GM06990 (cell line): ENCODE data around the gene NOTUM.

ENCODE experiments used
- DNase-seq: peaks from one replicate; pipeline ENCODE4 v3.0.0-alpha.2; 2011; ENCODE audit not compliant: insufficient read length; ENCODE audit errors: extremely low read depth
- H3K27me3 ChIP-seq: replicated peaks from 2 replicates; pipeline ENCODE4 v1.6.0; 2011; ENCODE audit warnings: low read length; ENCODE audit not compliant: control insufficient read depth, insufficient read depth
- H3K36me3 ChIP-seq: 2 replicates; pipeline ENCODE4 v1.5.1; 2011; ENCODE audit warnings: low read length; ENCODE audit not compliant: control insufficient read depth, insufficient read depth
- H3K4me3 ChIP-seq: replicated peaks from 2 replicates; pipeline ENCODE4 v1.5.1; 2011; ENCODE audit warnings: low read depth, mild to moderate bottlenecking, control low read depth, low read length
- TF ChIP-seq, protein P1 (sequence below): IDR thresholded peaks from 2 replicates; pipeline ENCODE4 v1.5.1; 2011; ENCODE audit warnings: low read length, control low read depth, mild to moderate bottlenecking, inconsistent platforms; ENCODE audit not compliant: insufficient read depth, poor library complexity, severe bottlenecking

Gene NOTUM

DNA sequence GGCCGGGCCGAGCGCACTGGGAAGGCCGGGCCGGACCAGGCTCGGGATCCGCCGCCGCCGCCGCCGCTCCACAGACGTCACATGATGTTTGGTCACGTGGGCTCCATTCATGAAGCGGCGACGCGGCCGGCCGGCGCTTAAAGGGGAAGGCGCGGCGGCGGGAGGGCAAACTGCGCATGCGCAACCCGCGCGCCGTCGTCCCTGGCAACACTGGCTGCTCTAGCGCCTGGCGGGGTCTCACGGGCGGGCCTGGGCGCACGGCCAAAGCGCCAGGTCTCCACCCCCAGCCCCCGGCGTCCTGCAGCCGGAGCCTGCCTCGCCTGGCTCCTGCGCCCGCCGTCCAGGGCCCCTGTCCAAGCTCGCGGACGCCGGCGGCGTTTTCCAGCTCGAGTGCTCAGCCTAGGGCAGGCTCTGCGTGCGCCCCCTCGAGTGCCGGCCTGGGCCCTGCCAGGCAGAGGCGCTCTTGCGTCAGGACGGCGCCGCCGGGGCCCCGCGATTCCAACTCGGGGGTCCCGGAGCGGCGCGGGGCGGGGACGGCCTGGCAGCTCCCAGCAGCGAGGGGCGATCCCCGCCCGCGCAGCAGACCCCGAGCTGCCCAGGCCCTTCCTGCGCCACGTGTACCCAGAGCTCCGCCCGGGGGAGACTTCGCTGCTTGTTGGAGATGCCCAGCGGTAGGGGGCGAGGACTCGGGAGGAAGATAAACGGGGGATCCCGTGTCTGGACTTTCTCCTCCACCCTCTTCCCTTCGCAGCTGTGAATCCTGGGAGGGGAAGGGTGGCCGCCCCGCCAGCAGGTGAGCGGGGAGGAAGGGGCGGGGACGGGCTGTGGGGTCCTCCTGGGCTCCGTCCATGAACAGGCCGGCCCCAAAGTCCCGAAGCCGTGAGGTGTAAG lies 33.1 kb downstream of the NOTUM start, which contains the start of gene MAFG:
Gene MAFG (minus strand): TSS at position 83 of the 891 bp plus-strand sequence. CDS start 4,550 bp downstream, outside the sequence.
- H3K4me3 ChIP-seq, result peak within 1 kb of the TSS; percentile 69
- DNase-seq, result peak; percentile 96
- H3K36me3 ChIP-seq, result no peaks in the 10 kb centered on the region
- no peaks in the 10 kb centered on the region for H3K27me3 ChIP-seq
- TF ChIP-seq, protein P1, sequence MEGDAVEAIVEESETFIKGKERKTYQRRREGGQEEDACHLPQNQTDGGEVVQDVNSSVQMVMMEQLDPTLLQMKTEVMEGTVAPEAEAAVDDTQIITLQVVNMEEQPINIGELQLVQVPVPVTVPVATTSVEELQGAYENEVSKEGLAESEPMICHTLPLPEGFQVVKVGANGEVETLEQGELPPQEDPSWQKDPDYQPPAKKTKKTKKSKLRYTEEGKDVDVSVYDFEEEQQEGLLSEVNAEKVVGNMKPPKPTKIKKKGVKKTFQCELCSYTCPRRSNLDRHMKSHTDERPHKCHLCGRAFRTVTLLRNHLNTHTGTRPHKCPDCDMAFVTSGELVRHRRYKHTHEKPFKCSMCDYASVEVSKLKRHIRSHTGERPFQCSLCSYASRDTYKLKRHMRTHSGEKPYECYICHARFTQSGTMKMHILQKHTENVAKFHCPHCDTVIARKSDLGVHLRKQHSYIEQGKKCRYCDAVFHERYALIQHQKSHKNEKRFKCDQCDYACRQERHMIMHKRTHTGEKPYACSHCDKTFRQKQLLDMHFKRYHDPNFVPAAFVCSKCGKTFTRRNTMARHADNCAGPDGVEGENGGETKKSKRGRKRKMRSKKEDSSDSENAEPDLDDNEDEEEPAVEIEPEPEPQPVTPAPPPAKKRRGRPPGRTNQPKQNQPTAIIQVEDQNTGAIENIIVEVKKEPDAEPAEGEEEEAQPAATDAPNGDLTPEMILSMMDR, result peak; percentile 33

DNA sequence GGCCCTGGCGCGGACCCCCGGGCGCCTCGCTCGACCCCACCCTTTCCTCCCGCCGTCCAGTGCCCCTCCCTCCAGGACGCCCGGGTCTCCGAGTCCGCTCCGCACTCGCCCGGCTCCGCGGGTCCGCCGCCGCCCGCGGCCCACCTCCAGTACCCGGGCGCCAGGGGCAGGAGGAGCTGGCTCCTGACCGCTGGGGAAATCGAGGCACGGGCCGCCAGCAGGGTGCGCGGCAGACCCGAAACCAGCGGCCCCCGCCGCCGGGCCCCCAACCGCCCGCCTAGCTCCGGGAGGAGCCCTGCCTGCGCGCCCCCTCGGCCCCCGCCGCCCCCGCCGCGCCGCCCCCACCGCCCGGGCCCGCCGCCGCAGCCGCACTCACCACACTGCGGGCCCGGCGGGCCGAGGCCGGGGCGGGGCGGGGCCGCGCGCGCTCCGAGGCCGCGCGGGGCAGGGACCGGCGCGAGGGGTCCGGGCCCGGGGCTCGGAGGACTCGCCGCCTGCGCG lies 33.8 kb downstream of the NOTUM start:
- DNase-seq, result no peak
- H3K4me3 ChIP-seq, result peak overlapping the region; percentile 69
- no peaks in the 10 kb centered on the region for H3K36me3 ChIP-seq
- TF ChIP-seq, protein P1, result no peak
- H3K27me3 ChIP-seq, result no peaks in the 10 kb centered on the region

DNA sequence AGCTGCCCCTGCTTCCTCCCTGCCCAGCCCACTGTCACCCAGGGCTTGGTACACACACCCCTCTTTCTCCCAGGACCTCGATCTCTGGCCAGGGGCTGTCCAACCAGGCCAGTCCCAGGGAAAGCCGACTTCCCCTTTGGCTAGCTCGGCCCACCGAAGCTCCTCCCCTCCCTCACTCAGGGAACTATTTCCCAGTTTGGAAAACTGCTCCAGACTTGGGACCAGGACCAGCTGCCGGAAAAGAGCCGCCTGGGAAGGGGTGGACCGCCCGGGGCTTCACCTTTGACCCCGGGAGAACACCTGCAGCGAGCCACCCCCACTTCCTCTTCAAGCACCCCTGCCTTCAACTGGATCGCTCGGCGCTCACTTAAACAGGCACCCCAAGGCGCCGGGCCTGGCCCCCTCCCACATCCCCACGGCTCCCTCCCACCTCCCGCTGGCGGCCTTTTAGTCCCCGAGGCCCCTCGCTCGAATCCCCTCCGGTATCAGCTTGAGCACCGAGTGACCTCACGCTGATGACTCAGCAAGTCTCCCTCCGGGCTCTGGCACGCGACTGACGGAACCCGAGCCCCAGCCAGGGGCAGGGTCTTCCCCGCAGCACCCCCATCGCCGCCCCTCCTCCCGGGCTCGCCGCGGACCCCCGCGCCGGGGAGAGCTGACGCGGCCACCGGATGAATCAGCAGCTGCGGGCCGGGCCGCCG lies 34.4 kb downstream of the NOTUM start:
- DNase-seq, result peak; percentile 63
- TF ChIP-seq, protein P1, result no peak
- Histone ChIP-seq H3K36me3 (peaks cover 3% of the 10 kb centered on the region; the same call in 1 of the 2 replicates), H3K27me3 (no peaks in the 10 kb centered on the region), H3K4me3 (peak overlapping the region; percentile 69)

DNA sequence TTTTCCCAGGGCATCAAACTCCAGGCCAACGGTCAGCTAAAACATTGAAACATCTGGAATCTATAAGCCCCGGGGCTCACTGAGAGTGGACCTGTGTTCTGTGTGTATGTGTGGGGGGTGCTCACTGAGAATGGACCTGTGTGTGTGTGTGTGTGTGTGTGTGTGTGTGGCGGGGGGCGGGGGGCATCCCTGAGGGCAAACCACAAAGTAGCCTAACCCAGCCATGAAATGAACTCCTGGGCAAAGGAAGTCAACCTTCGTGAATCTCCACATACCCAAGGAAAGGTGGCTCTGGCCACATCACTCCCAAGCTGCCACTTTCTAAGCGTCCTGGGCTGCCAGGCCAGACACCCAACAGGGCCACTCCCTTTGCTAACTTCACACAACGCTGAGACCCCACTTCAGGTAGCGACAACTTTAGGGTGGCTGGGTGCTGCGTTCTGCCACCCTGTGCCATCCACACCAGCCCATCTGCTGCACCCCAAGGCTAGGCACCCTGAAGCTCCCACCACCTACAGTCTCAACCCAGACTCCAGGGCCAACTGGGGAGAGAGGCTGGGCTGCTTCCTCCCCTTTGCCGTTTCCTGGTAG lies 35.0 kb downstream of the NOTUM start:
- TF ChIP-seq, protein P1, result no peak
- Histone ChIP-seq H3K27me3 (no peaks in the 10 kb centered on the region), H3K36me3 (peaks cover 7% of the 10 kb centered on the region), H3K4me3 (peak overlapping the region; percentile 69)
- no peak for DNase-seq

DNA sequence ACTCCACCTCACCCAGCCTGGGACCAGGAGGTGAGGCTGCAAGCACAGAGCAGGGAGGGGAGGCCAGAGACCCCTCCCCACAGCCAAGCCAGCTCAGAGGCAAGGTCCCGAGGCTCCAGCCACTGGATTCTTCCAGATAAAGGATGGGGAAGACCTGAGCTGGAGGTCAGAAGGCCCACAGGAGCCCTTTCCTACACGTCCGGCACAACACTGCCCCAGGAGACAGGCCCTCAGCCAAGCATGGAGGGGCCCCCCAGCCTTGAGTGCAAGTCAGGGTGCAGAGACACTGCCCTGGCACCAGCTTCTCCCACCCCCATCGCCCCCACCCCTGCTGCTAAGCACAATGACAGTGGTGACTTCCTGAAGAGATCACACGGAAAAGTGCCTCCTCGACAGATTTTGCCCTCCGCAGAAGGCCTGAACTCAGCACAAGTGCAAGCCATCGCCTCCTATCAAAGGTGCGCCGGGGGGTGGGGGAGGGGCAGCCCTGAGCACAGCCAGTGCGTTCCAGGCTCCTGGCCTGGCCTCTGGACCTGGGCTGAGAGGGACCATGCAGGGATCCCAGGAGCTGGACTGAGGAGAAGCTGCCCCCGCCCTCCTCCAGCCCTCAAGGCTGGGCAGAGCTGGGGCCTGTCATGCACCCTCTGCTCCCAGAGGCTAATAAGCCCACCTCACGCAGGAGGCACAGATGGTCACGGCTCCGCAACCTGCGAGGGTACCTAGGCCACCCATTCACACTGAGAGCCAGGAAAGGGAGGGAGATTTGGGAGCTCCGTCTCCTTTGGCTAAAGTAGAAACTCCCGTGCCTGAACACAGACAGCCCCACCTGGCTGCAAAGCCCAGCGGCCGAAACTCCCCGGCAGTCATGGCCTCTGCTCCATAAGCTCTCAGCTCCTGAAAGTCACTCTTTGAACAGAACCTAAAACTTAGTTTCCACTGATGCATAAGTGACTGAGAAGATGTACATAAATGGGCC lies 36.1 kb downstream of the NOTUM start:
- DNase-seq, result no peak
- H3K36me3 ChIP-seq, result peaks cover 8% of the 10 kb centered on the region
- TF ChIP-seq, protein P1, result no peak
- no peak overlapping the region for H3K4me3 ChIP-seq
- H3K27me3 ChIP-seq, result no peaks in the 10 kb centered on the region
